Germinal center (tissue), 1 donor: ENCODE results near the gene SLC66A1.

ENCODE experiments used
- DNase-seq: peaks from one replicate; pipeline ENCODE4 v3.0.0; 2012; ENCODE audit warnings: mixed read lengths, low spot score

Gene SLC66A1

GRCh38 chr1:19305880-19306279, 6.2 kb upstream of the SLC66A1 start:
- DNase-seq = no peak

GRCh38 chr1:19306941-19307340, 5.2 kb upstream of the SLC66A1 start:
- no peak for DNase-seq

DNA sequence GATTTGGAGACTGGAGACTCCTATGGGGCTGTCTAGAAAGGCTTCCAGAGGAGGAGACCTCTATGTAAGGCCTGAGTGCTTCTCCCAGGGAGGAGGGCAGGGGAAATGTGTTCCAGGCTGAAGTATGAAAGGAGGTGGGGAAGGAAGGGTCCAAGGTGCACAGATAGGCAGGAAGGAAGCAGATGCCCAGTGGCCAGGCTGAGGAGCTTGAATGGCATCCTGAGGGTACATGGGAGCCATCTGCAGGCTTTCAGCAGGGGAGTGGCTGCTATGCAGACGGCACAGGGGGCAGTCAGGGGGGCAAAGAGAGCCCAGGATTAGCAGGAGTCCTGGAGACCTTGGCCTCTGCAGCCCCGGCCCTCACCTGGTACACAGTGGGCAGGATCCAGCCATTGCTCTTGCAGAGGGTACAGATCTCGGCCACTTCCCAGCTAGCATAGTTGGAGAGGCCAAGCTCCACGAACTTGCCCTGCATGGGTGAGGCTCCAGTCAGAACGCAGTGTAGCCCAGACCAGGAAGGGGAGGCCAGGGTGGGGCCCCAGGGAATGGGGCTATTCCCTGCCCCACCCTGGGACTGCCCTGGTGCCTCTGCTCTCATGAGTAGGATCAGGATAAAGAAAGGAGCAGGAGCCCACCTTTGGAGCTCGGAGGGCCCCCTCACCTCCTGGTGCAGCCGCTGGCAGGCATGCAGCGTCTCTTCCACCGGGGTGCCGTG, 4.2 kb upstream of the SLC66A1 start:
- no peak for DNase-seq

DNA sequence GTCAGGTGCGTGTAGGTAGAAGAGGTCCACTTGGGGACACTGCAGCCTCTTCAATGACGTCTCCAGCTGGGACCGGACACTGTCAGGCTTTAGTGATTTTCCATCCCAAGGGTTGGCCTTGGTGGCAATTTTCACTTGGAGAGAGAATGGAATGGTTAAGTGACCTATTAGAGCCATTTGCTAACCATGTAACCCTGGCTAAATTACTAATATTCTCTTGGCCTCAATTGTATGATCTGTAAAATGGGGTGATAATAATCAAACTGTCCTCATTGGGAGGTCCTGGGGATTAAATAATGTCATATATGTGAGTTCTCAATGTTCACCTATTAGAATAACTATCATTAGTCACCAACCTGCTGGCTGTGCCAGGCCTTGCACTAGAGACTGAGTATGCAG, 3.6 kb upstream of the SLC66A1 start:
- DNase-seq = no peak

DNA sequence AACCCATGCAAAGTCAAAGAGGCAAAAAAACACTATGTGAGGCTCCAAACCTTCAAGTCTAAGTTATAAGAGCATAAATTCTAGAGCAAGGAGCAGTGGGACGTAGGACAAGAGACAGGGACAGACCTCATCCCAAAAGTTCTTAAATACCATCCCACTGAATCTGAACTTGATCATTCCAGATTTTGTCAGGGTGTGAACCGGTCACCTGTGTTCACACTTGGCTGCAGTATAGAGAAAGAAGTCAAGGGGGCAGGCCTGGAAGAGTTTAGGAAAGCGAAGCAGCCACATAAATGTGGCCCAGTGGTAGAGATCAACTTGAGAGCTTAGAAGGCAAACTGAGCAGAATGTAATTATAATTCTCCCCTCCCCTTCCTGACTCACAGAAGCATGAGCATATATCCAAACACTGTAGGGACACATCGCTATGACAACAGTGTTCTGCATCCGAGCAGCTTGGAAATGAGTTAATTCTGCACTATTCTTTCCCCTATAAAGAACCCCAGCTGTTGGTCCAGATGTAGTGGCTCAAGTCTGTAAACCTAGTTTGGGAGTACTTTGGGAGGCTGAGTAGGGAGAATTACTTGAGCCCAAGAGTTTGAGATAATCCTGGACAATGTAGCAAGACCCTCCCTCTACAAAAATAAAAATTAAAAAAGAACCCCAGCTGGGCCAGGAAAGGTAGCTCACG, 2.9 kb upstream of the SLC66A1 start:
- no peak for DNase-seq

- DNase-seq = no peak
Measured at GRCh38 chr1:19310061-19310460, 2.1 kb upstream of the SLC66A1 start.

GRCh38 chr1:19310720-19311502, 1.2 kb upstream of the SLC66A1 start:
- DNase-seq = no peak

DNA sequence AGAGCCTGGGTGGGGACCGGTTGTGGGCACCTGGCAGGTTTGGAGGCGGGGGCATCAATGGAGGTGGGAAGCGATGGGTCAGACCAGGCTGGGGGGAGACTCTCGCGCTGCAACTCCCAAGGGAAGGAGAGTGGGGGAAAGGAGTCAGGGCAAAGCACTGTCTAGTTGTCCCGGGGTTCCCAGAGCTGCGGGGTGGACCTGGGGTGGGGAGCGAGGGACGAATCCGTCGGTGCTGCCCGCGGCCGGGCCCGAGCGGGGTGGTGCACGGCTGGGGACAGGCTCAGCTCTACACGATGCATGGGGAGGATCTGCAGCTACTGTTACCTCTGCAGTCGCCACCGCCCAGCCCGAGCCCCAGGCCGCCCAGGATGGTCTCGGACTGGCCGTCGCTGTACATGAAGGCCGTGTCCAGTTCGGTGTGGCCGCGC, 609 bp upstream of the SLC66A1 start:
- DNase-seq = peak; percentile 38

DNA sequence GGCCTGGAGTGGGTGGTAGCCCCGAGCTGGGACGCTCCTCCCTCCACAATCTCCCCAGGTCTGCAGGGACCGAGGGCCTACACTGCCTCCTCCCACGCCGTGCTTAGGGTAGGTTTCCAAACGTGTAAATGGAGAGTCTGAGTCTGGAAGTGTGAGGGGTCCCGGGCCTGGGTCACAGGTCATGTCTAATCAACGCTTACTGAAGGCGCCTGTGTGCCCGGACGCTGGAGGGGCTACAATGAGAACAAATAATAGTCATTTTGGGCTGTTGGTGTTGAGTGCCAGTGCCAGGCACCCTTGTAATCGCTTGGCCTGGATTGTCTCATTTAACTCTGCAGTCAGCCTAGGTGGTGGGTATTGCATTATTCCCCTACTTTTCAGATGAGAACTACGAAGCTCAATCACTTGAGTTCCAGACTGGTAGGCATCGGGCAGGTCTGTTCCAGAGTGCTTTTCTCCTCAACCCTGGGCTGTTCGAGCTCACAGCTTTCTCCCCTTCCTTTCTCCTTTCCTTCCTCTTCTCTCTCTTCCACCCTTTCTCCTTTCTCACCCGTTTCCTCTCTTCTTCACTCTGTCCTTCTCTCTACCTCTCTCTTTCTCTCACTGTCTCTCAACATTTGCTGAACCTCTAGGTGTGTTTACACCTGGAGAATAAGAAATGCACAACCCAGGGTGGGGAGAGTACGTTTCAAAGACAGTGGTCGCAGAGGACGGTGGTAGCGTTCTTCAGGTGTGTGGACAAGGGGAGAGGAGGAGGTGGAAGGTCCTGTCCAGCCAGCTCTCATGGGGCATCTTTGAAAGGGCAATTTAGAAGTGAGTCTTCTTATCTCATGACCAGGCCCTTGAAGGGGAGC, 883 bp downstream of the SLC66A1 start:
- DNase-seq = peak; percentile 44

- DNase-seq = no peak
Measured at GRCh38 chr1:19313636-19313959, 1.5 kb downstream of the SLC66A1 start.

DNA sequence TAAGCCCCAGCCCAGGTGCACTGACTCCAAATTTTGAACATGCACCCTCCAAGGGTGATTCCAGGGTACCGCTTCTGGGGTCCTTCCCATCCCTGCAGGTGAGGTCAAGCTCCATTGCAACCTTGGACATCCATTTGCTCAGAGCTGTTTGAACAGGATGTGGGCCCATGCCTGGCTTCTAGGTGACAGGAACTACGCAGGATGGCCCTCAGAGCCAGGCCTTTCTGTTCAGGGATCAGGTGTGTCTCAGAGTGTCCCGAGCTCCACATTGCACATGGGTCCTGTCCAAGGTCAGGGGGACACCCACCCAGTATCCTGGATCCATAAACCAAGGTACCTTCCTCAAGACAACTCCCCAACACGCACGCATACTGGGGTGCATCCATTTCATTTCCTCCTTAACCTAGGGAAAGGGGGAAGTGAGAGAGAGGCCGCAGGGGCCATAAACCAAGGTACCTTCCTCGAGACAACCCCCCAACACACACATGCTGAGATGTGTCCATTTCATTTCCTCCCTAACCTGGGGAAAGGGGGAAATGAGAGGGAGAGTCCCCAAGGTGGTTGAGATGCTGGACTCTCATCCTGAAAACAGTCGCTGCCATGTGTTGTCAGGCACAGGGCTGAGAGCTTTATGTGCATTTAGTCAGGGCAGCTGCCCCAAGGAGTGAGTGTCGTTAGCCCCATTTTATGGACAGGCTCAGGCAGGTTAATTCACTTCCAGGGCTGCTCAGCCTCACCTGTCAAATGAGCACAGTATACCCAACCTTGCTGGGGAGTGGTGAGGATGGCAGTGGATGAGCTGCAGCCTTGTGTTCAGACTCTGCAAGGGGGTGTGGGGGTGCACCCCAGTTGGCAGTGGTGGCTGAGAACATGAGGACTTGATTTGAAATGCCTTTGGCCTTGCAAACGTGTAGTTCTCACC, 2.1 kb downstream of the SLC66A1 start:
- peak; percentile 40 for DNase-seq

DNA sequence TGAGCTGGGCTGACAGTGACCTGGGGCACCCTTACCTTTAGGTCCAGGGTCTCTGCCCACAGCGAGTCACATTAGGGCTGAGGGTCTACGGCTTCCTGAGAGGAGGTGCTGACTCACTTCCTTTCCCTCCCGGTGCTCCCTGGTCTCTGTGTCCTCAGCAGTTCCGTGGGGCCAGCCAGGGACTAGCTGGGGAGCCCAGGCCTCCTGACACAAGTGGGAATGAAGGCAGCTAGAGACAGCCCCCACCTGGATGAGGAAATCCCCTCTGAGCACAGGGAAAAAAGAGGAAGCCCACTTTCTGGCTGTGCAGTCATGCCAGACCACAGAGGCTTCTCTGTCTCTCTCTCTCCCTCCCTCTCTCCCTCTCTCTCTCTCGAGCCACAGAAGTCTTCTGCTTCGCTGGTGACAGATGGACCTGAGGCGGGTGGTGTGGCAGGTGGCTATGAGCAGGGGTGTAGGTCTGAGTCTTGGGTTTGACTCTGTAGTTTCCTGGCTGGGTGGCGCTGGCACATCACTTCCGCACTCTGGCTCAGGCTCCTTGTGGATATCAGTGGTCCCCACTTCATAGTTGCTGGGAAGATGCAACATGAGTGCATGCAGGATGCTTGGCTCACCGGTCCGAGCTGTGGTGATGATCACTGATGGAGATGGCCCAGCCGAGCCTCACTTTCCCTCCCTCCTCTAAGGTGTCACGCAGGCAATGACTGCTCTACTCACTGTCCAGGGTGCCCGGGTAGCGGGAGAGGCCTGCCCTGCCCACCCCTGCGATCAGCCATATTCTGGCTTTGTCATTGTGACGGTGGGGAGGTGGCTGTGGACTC, 3.5 kb downstream of the SLC66A1 start:
- peak; percentile 76 for DNase-seq

GRCh38 chr1:19317126-19317910, 5.2 kb downstream of the SLC66A1 start:
- no peak for DNase-seq

- DNase-seq = no peak
Measured at GRCh38 chr1:19319196-19319595, 7.1 kb downstream of the SLC66A1 start.

DNA sequence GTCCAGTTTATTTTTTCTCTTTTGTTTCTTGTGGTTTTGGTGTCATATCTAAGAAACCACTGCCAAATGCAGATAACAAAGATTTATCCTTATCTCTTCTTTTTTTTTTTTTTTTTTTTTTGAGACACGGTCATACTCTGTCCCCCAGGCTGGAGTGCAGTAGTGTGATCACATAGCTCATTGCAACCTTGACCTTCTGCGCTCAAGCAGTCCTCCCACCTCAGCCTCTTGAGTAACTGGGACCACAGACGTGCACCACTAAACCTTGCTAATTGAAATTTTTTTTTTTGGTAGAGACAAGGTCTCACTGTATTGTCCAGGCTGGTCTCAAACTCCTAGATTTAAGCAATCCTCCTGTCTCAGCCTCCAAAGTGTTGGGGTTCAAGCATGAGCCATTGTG, 8.9 kb downstream of the SLC66A1 start:
- no peak for DNase-seq

DNA sequence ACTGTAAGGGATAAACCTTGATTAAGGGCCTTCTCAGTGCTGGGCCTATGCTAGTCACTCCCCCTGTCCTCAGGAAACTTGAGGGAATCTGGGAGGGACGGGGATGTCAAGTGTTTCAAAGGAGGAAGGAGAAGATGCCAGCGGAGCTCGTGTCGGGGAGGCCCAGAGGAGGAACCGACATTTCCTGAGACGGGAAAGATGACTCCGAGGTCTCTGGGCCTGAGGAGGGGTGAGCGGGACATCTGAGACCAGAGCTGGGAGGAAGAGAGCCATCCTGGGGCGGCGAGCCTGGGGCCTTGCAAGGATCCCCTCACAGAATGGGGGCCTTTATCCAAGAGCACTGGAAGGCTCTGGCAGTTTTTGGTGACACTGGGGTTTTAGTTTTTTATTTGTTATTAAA, 10.4 kb downstream of the SLC66A1 start:
- DNase-seq = no peak

- no peak for DNase-seq
Measured at GRCh38 chr1:19323987-19324664, 12.0 kb downstream of the SLC66A1 start.

GRCh38 chr1:19324665-19324990, 12.5 kb downstream of the SLC66A1 start:
- DNase-seq = no peak

DNA sequence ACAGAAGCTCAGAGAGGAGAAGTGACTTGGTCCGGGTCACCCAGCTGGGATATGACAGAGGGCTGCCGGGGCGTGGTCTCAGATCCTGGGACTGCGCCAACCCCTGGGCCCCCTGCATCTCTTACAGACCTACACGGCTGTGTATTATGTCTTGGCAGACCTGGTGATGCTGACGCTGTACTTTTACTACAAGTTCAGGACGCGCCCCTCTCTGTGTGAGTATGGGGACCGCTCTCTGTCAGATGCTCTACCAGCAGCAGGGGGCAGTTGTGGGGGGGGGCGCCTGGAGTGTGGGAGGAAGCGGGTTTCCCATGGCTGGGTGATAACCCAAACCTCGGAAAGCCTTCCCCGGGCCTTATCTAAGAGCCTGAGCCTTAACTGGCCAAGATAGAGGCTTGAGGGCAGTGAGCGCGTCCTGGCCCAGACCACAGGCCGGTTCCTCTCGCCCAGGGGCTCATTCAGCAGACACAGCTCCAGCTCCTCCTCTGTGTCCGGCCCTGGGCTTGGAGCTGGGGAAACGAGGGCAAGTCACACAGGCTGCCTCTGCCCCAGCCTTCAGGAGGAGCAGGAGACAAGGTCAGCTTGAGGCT, 13.3 kb downstream of the SLC66A1 start:
- DNase-seq = no peak
